Endodermal cell (in vitro differentiated cells): ENCODE results near the gene ROBO1. TPM values are rescaled to one million over a fixed set of nuclear protein-coding genes. Genes with fewer than 3 reads are reported as not detected.
"Not testable (repeated sequence)": the region's sequence is repeated elsewhere in the genome, so short reads cannot be mapped to it uniquely, and the experiment has no call there.

Source experiments
- DNase-seq: peaks from one replicate; pipeline ENCODE4 v3.0.0-alpha.2; 2017
- H3K27ac ChIP-seq: 2 replicates; pipeline ENCODE4 v1.5.1; 2013; ENCODE audit warnings: mild to moderate bottlenecking, low read depth, low read length, moderate library complexity
- H3K27me3 ChIP-seq: 2 replicates; pipeline ENCODE4 v1.6.1; 2013; ENCODE audit warnings: mild to moderate bottlenecking, low read length, moderate library complexity; ENCODE audit not compliant: insufficient read depth, control insufficient read depth, poor library complexity, severe bottlenecking
- H3K36me3 ChIP-seq: 2 replicates; pipeline ENCODE4 v1.7.0; 2013; ENCODE audit warnings: mild to moderate bottlenecking, low read length, moderate library complexity; ENCODE audit not compliant: control insufficient read depth, insufficient read depth
- H3K4me1 ChIP-seq: one replicate; pipeline ENCODE4 v1.7.0; 2013; ENCODE audit warnings: low read length; ENCODE audit not compliant: control insufficient read depth, insufficient read depth
- H3K4me3 ChIP-seq: 2 replicates; pipeline ENCODE4 v1.5.1; 2013; ENCODE audit warnings: mild to moderate bottlenecking, low read length, moderate library complexity
- H3K9ac ChIP-seq: 2 replicates; pipeline ENCODE4 v1.6.1; 2013; ENCODE audit warnings: mild to moderate bottlenecking, low read length, moderate library complexity; ENCODE audit not compliant: poor library complexity, severe bottlenecking; ENCODE audit errors: extremely low read depth
- H3K9me3 ChIP-seq: 2 replicates; pipeline ENCODE4 v1.6.1; 2013; ENCODE audit warnings: mild to moderate bottlenecking, low read length, moderate library complexity; ENCODE audit not compliant: control insufficient read depth
- H3K27ac Mint-ChIP-seq: 2 replicates; pipeline ENCODE4 v1.8.0; 2020; ENCODE audit warnings: mixed read lengths
- H3K27me3 Mint-ChIP-seq: 2 replicates; pipeline ENCODE4 v1.8.0; 2021; ENCODE audit warnings: mild to moderate bottlenecking, mixed read lengths; ENCODE audit not compliant: insufficient read depth
- H3K36me3 Mint-ChIP-seq: 2 replicates; pipeline ENCODE4 v1.8.0; 2020; ENCODE audit warnings: low read depth, mixed read lengths
- H3K4me1 Mint-ChIP-seq: 2 replicates; pipeline ENCODE4 v1.8.0; 2020; ENCODE audit warnings: mixed read lengths
- H3K4me3 Mint-ChIP-seq: 2 replicates; pipeline ENCODE4 v1.8.0; 2020; ENCODE audit warnings: mild to moderate bottlenecking, moderate library complexity, mixed read lengths
- H3K9me3 Mint-ChIP-seq: 2 replicates; pipeline ENCODE4 v1.8.0; 2020; ENCODE audit warnings: mild to moderate bottlenecking, mixed read lengths
- WGBS, 2 experiments: methylation state at CpG; one replicate each; pipeline versions ENCODE4 v1.1.5 to v1.1.7; 2013; ENCODE audit warnings: missing lambda C conversion rate in 2 of 2, mixed read lengths in 1 of 2; ENCODE audit not compliant: insufficient coverage in 1 of 2, insufficient read length in 1 of 2; 5-methylcytosine and 5-hydroxymethylcytosine counted together
- total RNA-seq, 2 donors: library from RNA; stranded (reverse); fragmentation: NEBNext Ultra II Directional in 1 of 2; extraction: Animal tissue kit (Norgen Biotek cat#: 25700) in 1 of 2; gene quantifications; 2 replicates in 1 of 2; 3 replicates in 1 of 2; pipeline ENCODE4 v1.2.1, GENCODE V29; 2021
- TF ChIP-seq, protein P1 (sequence below): fragments of 200-600 bp; sonication (generic); conservative IDR thresholded peaks from 2 replicates; pipeline ENCODE4 v1.5.0; 2021; ENCODE audit warnings: antibody characterized with exemption, mild to moderate bottlenecking

The ROBO1 gene
- total RNA-seq, 2 donors from 2014 or later, result 74.8 to 75.9 TPM

DNA sequence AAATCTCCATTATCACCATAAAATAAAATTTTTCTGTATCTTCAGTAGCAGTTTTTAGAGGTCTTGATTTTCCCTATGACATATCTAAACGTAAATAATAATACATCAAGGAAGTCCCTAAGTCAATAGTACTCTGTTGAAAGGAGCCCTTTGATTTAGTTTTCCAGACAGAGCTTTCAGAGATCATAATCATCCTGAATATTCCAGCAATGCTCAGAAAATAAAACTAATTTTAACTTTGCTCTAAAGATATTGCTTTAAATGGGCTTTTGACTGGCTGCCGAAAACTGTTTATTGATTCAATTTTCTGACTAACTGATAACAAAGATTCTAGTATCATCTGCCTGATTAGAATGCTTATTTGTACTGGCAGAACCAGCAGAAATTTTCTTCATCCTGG, 40.7 kb upstream of the ROBO1 start:
- Histone ChIP-seq H3K27ac (no peak overlapping the region), H3K36me3 (no peaks in the 10 kb centered on the region), H3K9me3 (no peaks in the 10 kb centered on the region), H3K4me3 (no peak overlapping the region), H3K9ac (no peak overlapping the region), H3K27me3 (no peaks in the 10 kb centered on the region), H3K4me1 (no peaks in the 10 kb centered on the region)
- no peak overlapping the region for H3K4me3 Mint-ChIP-seq
- H3K9me3 Mint-ChIP-seq, result no peaks in the 10 kb centered on the region
- H3K27me3 Mint-ChIP-seq, result no peaks in the 10 kb centered on the region
- no peak for DNase-seq
- WGBS, 2 experiments, result 90 to 95% methylated on average over 2 of the region's 2 CpGs
- no peaks in the 10 kb centered on the region for H3K4me1 Mint-ChIP-seq
- TF ChIP-seq, protein P1, sequence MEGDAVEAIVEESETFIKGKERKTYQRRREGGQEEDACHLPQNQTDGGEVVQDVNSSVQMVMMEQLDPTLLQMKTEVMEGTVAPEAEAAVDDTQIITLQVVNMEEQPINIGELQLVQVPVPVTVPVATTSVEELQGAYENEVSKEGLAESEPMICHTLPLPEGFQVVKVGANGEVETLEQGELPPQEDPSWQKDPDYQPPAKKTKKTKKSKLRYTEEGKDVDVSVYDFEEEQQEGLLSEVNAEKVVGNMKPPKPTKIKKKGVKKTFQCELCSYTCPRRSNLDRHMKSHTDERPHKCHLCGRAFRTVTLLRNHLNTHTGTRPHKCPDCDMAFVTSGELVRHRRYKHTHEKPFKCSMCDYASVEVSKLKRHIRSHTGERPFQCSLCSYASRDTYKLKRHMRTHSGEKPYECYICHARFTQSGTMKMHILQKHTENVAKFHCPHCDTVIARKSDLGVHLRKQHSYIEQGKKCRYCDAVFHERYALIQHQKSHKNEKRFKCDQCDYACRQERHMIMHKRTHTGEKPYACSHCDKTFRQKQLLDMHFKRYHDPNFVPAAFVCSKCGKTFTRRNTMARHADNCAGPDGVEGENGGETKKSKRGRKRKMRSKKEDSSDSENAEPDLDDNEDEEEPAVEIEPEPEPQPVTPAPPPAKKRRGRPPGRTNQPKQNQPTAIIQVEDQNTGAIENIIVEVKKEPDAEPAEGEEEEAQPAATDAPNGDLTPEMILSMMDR, result no peak
- no peak overlapping the region for H3K27ac Mint-ChIP-seq
- no peaks in the 10 kb centered on the region for H3K36me3 Mint-ChIP-seq

DNA sequence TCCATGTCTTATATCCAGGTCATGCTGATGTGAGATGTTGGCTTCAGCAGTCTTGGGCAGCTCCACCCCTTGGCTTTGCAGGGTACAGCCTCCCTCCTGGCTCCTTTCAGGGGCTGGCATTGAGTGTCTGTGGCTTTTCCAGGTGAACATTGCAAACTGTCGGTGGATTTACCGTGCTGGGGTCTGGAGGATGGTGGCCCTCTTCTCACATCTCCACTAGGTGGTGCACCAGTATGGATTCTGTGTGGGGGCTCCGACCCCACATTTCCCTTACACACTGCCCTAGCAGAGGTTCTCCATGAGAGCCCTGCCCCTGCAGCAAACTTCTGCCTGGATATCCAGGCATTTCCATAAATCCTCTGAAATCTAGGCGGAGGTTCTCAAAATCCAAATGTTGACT, 22.4 kb upstream of the ROBO1 start:
- TF ChIP-seq, protein P1, result peak; percentile 53
- H3K4me3 Mint-ChIP-seq, H3K27me3 Mint-ChIP-seq, H3K9ac ChIP-seq, H3K4me1 Mint-ChIP-seq, H3K27ac Mint-ChIP-seq, H3K4me1 ChIP-seq, H3K4me3 ChIP-seq, H3K9me3 ChIP-seq, H3K36me3 ChIP-seq, H3K27me3 ChIP-seq, H3K27ac ChIP-seq, H3K36me3 Mint-ChIP-seq: not testable (repeated sequence)
- peak; percentile 52 for DNase-seq
- peaks cover 19% of the 10 kb centered on the region for H3K9me3 Mint-ChIP-seq
- 87 to 90% methylated on average over 2 to 4 of the region's 4 CpGs for WGBS, 2 experiments

DNA sequence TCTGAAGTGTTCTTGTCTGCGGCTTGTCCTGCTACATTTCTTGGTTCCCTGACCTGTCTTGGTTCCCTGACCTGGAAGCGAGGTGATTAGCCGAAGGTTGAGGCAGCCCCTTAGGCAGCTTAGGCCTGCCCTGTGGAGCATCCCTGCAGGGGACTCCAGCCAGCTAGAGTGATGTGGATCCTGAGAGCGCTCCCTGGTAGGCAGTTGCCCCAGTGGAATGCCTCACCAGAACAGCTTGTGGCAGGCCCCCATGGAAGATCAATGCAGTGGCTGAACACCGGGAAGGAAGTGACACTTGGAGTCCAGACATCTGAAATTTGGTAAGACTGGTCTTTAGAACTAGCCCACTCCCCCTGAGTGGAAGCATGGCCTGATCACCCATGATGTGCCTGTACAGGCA, 5.5 kb upstream of the ROBO1 start:
- Mint-ChIP-seq H3K27ac (no peak overlapping the region), H3K27me3 (no peaks in the 10 kb centered on the region), H3K9me3 (peaks cover 21% of the 10 kb centered on the region), H3K36me3 (no peaks in the 10 kb centered on the region), H3K4me1 (peaks cover 6% of the 10 kb centered on the region), H3K4me3 (no peak overlapping the region)
- TF ChIP-seq, protein P1, result no peak
- no peaks in the 10 kb centered on the region for H3K4me1 ChIP-seq
- H3K4me3 ChIP-seq, result no peak overlapping the region
- no peaks in the 10 kb centered on the region for H3K9me3 ChIP-seq
- H3K27me3 ChIP-seq, result peaks cover 6% of the 10 kb centered on the region
- H3K27ac ChIP-seq, result no peak overlapping the region
- H3K9ac ChIP-seq, result no peak overlapping the region
- H3K36me3 ChIP-seq, result no peaks in the 10 kb centered on the region
- WGBS, 2 experiments, result 91 to 100% methylated on average over 2 to 5 of the region's 5 CpGs
- DNase-seq, result no peak
